Stimulated activated naive B cell treated with anti-CD40 and anti-IgM and Interleukin-4, amounts not matched to agents 10 μg/mL and 1 μg/mL and 100 μg/mL, for 72 hours (primary cell): ENCODE results near the gene OPCML.

Source experiments
- ATAC-seq, 2 donors: fragments of 150-1000 bp; cut with Tn5 transposase; replicated peaks; 2 replicates each; pipeline ENCODE4 v1.10.0; 2021; ENCODE audit warnings: moderate library complexity in 1 of 2
- DNase-seq: peaks from one replicate; pipeline ENCODE4 v3.0.0; 2021
- H3K27ac Mint-ChIP-seq: one replicate; pipeline ENCODE4 v1.8.0; 2022; ENCODE audit warnings: mild to moderate bottlenecking, mixed read lengths
- H3K27me3 Mint-ChIP-seq, 2 donors: one replicate each; pipeline ENCODE4 v1.8.0; 2022; ENCODE audit warnings: mixed read lengths in 2 of 2
- H3K36me3 Mint-ChIP-seq, 2 donors: one replicate each; pipeline ENCODE4 v1.8.0; 2022; ENCODE audit warnings: mixed read lengths in 2 of 2, mild to moderate bottlenecking in 1 of 2
- H3K4me1 Mint-ChIP-seq, 2 donors: one replicate each; pipeline ENCODE4 v1.8.0; 2022; ENCODE audit warnings: mixed read lengths in 2 of 2, mild to moderate bottlenecking in 1 of 2
- H3K4me3 Mint-ChIP-seq, 2 donors: one replicate each; pipeline ENCODE4 v1.8.0; 2022; ENCODE audit warnings: mild to moderate bottlenecking in 2 of 2, mixed read lengths in 2 of 2, moderate library complexity in 1 of 2
- H3K9me3 Mint-ChIP-seq, 2 donors: one replicate each; pipeline ENCODE4 v1.8.0; 2022; ENCODE audit warnings: mixed read lengths in 2 of 2, mild to moderate bottlenecking in 1 of 2

The OPCML gene

GRCh38 chr11:132365650-132366049 lies 1166.7 kb downstream of the OPCML start:
- DNase-seq (no peak), ATAC-seq (no peak)
- no peak overlapping the region for H3K27ac Mint-ChIP-seq
- H3K4me3 Mint-ChIP-seq, result no peak overlapping the region
- H3K27me3 Mint-ChIP-seq, result no peaks in the 10 kb centered on the region
- no peaks in the 10 kb centered on the region for H3K36me3 Mint-ChIP-seq
- no peaks in the 10 kb centered on the region for H3K4me1 Mint-ChIP-seq
- H3K9me3 Mint-ChIP-seq, result peaks cover 4 to 11% of the 10 kb centered on the region in 2 donors
